Measurements from ENCODE around the gene PTPN14.
"Not testable (repeated sequence)": the region's sequence is repeated elsewhere in the genome, so short reads cannot be mapped to it uniquely, and the experiment has no call there.

Gene PTPN14

DNA sequence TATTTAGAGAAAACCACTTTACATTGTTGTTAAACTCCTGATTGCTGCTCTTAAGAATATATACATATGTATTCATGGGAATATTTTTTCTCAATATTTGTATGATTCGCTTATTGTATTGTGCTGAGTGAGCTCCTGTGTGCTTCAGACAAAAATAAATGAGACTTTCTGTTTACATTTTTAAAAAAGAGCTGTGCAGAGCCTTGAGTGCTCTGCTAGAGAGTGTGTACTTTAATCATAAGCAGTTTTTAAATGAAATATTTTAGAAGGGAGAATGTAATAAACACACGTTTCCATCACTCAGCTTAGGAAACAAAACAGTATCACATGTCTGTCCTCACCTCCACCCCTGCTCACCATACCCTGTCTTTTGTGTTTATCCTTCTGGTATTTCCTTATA, 9.7 kb downstream of the PTPN14 start:
- DNase-seq (ENCODE audit: low read depth), result no peak

- no peak for DNase-seq (ENCODE audit: low read depth)
Measured at GRCh38 chr1:214541206-214541605, 10.2 kb downstream of the PTPN14 start.

DNA sequence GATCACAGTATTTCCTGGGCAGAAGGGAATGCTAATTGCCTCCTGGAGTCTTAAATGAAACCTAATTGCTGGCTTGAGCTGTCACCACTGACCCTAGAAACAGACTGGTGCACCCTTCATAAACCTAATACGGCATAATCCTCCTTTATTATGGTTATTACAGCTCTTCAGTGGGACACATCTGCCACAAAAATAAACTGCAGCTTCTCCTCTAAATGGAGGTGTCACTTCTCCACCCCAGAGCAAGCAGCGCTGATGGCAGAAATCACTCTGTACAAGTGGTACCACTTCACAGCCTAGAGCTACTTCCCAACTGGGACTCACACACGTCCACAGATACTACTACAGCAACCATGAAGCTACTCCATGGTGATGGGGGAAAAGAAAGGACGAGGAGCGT, 11.1 kb downstream of the PTPN14 start:
- no peak for DNase-seq (ENCODE audit: low read depth)

DNA sequence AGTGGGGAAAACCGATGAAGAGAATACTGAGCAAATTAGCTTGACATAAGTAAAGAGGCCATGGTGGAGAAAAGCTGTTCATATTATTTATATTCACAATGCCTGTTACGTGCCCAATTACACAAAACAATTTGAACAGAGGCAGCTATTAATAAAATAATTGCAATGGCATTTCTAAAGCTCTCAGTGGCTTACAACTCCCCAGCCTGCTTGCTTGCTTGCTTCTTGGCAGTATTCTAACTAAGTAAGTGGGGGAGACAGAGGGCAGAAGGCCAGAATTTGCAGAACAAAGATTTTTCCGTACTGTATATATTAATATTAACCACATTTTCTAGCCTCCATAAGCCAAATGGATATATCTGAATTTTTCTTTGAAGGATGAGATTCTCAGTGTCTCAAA, 12.9 kb downstream of the PTPN14 start:
- no peak for DNase-seq (ENCODE audit: low read depth)

- DNase-seq (ENCODE audit: low read depth), result no peak
Measured at GRCh38 chr1:214537872-214538473, 13.4 kb downstream of the PTPN14 start.

- no peak for DNase-seq (ENCODE audit: low read depth)
Measured at GRCh38 chr1:214537219-214537618, 14.2 kb downstream of the PTPN14 start.

DNA sequence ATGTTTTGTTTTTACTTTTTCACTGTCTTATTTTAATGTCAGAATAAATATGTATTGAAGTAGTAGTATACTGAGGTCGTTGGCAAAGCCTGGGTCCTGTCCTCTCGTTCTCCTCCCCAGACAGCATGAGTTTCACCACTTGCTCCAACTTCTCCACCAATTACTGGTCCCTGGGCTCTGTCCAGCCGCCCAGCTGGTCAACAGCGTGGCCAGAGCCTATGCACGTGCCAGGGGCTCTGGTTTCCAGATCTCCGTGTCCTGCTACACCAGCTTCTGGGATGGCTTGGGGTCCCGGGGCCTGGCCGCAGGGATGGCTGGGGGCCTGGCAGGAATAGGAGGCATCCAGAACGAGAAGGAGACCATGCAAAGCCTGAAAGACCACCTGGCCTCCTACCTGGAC, 19.3 kb downstream of the PTPN14 start:
- DNase-seq (ENCODE audit: low read depth), result no peak

GRCh38 chr1:214525535-214526019, 25.8 kb downstream of the PTPN14 start:
- no peak for DNase-seq (ENCODE audit: low read depth)

DNA sequence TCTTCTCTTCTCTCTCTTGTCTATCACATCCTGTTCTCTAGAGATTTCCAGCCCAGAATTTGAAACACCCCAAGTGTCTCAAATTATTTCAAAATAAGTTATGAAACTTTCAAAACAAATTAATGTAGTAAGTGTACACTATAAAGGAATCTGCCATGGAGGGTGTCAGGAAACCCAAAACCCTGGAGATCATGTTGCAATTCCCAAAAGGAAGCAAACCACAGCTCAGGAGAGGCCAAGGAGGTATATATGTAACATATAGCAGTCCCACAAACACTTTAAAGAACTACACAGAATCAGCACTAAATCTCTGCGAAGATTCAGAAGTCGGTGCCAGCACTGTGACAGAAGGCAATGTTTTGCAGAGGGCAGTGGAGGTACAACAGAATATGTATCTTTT, 26.6 kb downstream of the PTPN14 start:
- no peak for DNase-seq (ENCODE audit: low read depth)

GRCh38 chr1:214523124-214523824, 28.1 kb downstream of the PTPN14 start:
- DNase-seq (ENCODE audit: low read depth), result no peak

DNA sequence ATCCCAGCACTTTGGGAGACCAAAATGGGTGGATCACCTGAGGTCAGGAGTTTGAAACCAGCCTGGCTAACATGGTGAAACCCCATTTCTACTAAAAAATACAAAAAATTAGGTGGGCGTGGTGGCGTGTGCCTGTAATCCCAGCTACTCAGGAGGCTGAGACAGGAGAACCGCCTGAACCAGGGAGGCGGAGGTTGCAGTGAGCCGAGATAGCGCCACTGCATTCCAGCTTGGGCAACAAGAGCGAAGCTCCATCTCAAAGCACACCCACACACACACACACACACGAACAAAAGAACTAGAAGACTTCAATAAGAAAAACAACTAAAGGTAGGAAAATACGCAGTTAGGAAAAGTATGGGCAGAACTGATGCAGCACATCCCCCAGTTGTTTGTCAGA, 29.9 kb downstream of the PTPN14 start:
- DNase-seq (ENCODE audit: low read depth), result not testable (repeated sequence)

DNA sequence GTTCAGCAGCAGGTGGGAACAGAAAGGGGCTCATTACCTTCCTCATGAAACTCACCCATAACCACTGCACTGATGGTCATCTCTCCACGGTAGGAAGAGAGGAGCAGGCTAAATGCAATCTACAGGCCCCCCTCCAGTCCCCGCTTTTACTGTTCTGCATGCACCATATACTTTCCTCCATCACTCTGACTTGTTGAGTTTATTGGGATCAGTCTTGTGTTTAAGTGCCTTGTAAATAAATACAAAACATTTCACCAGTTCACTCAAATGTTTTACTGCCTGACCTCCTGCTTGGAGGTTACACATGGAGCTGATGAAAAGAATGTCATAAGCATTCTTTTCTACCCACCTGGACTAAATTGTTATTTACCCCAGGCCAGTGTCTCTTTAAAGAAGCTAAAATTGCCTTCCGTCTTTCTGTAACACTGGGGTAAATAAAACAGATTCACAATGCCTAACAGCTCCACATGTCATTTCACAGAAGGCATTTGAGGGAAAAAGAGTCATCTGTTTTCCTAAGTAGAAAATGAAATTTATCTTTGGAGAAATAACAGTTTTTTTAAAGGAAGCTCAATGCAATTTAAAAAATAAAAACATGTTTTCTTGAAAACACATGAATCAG, 30.7 kb downstream of the PTPN14 start:
- no peak for DNase-seq (ENCODE audit: low read depth)

DNA sequence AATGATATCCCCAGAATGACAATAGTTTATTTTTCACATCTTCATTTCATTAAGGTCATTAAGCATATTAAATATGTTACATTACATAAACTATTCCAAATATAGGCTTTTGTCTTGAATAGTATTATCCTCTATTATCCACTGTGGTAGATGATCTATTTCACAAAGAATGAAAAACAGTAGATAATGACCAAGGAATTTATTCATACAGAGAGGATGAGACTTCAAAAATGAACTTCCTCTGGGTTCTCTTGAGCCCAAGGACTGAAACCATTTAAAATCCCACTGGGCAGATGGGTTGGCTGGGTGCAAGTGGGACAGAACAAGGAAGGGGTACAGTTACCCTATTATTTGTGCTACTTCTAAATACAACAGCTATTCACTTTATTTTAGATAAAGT, 33.0 kb downstream of the PTPN14 start:
- DNase-seq (ENCODE audit: low read depth), result no peak

DNA sequence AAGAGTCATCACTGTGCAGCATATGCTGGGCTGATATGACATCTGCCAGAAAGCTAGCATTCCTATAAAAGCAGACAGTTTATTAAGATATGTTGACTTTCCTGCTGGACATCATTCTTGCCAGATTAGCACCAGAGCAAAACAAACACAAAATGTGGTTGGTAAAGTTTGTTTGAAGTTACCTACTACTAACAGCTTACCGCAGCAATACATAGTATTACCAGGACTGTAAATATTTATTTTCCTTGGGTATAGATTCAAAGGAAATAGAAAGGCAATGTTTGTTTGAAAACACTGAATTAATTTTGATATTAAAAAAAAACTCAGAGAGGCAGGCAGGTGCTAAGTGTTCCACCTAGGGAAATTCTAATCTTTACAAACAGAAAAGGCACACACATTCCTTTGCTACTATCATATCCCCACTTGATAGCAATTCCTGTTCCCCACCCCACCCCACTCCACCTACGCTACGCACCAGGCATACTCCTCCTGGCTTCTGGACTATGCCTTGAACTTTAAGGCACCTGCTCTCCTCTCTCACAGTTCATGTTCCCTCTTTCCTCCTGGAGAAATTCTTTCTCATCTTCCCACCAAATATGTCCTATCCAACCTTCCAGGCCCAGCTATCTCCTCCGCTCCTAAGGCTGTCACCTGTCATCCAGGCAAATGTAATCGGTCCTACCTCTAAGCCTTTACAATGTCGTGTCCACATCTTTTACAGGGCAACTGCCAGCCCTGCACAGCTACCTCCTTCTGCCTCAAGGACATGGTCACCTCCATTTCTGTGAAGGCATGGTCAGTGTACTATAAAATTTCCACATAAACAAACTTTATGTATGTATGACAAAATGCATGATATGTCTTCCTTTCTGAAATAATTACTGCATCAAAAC, 34.7 kb downstream of the PTPN14 start:
- DNase-seq (ENCODE audit: low read depth), result no peak

- DNase-seq (ENCODE audit: low read depth), result no peak
Measured at GRCh38 chr1:214515544-214516433, 35.6 kb downstream of the PTPN14 start.

- DNase-seq (ENCODE audit: low read depth), result no peak
Measured at GRCh38 chr1:214514819-214515383, 36.5 kb downstream of the PTPN14 start.

- no peak for DNase-seq (ENCODE audit: low read depth)
Measured at GRCh38 chr1:214514032-214514818, 37.2 kb downstream of the PTPN14 start.

- DNase-seq (ENCODE audit: low read depth), result no peak
Measured at GRCh38 chr1:214513394-214513793, 38.0 kb downstream of the PTPN14 start.

- no peak for DNase-seq (ENCODE audit: low read depth)
Measured at GRCh38 chr1:214511639-214511998, 39.8 kb downstream of the PTPN14 start.

- DNase-seq (ENCODE audit: low read depth), result no peak
Measured at GRCh38 chr1:214510914-214511638, 40.3 kb downstream of the PTPN14 start.

Measured in activated T-helper 1 cell treated with Interleukin-2 at 50 U/mL for 16 hours (primary cell).